GM12875 (cell line): Measurements from ENCODE around the gene CHAF1A.

Source experiments
- H3K4me3 ChIP-seq: one replicate; pipeline ENCODE4 v1.5.1; 2011; ENCODE audit warnings: low read depth, low read length, control low read depth
- TF ChIP-seq, protein P1 (sequence below): IDR thresholded peaks from 2 replicates; pipeline ENCODE4 v1.5.1; 2011; ENCODE audit warnings: low read depth, mild to moderate bottlenecking, control low read depth, inconsistent platforms, low read length, moderate library complexity, borderline replicate concordance; ENCODE audit not compliant: insufficient read depth

Gene CHAF1A

GRCh38 chr19:4386041-4386782, 16.2 kb upstream of the CHAF1A start:
- TF ChIP-seq, protein P1, sequence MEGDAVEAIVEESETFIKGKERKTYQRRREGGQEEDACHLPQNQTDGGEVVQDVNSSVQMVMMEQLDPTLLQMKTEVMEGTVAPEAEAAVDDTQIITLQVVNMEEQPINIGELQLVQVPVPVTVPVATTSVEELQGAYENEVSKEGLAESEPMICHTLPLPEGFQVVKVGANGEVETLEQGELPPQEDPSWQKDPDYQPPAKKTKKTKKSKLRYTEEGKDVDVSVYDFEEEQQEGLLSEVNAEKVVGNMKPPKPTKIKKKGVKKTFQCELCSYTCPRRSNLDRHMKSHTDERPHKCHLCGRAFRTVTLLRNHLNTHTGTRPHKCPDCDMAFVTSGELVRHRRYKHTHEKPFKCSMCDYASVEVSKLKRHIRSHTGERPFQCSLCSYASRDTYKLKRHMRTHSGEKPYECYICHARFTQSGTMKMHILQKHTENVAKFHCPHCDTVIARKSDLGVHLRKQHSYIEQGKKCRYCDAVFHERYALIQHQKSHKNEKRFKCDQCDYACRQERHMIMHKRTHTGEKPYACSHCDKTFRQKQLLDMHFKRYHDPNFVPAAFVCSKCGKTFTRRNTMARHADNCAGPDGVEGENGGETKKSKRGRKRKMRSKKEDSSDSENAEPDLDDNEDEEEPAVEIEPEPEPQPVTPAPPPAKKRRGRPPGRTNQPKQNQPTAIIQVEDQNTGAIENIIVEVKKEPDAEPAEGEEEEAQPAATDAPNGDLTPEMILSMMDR, result no peak
- peak overlapping the region; percentile 5 for H3K4me3 ChIP-seq

DNA sequence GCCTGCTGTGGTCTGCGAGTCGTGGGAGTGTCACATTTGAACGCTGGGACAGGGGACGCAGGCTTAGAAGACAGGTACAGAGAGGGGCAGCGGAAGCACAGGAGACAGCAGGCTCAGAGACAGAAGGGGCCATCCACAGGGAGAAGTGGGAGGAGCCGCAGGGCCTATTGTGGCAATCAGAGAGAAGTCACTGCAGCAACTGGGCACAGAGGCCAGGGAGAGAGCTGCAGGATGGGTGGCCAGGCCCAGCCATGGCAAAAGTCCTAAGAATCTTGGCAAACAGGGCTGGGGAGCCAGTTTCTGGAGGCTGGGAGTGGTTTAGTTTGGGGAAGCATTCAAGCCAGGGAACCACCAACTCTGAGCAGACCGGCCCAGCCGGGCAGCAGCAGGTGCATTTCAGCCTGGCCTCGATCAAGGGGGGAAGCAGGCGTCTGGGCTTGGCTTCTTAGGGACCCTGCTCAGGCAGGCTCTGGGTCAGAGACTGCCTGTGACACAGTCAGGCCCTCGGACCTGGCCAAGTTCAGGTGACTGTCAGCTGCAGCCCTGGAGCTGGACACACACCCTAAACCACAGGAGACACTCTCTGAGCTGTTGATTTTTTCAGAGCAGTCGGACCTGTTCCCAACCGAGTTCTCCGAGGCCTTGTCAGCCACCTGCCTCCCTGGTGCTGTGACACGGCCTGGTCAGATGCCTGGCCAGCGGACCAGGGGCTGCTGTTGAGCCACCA, 13.9 kb upstream of the CHAF1A start:
- no peak overlapping the region for H3K4me3 ChIP-seq
- TF ChIP-seq, protein P1, result no peak

GRCh38 chr19:4389064-4389375, 13.4 kb upstream of the CHAF1A start:
- H3K4me3 ChIP-seq, result no peak overlapping the region
- TF ChIP-seq, protein P1, result no peak

DNA sequence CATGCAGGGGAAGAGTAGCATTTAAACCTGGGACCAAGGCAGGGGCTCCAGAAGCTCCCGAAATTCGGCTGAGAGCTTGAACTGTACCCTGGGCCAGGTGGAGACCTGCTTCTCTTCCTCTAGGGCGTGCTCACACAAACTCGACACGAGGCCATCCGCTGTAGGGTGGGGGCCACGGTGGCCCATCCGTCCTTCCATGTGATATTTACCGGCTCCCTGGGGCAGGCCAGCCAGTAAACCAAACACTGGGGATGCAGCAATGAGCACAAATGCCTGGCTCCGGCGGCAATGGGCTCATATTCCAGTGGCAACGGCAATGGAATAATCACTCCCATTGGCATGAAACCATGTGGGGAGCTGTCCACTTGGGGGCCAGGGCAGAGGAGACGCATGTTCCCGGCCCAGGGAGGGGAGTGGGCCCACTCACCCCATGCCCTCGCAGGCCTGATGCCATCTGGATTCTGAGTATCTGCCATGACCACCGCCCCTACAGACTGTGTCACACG, 12.9 kb upstream of the CHAF1A start:
- H3K4me3 ChIP-seq, result no peak overlapping the region
- TF ChIP-seq, protein P1, result no peak

DNA sequence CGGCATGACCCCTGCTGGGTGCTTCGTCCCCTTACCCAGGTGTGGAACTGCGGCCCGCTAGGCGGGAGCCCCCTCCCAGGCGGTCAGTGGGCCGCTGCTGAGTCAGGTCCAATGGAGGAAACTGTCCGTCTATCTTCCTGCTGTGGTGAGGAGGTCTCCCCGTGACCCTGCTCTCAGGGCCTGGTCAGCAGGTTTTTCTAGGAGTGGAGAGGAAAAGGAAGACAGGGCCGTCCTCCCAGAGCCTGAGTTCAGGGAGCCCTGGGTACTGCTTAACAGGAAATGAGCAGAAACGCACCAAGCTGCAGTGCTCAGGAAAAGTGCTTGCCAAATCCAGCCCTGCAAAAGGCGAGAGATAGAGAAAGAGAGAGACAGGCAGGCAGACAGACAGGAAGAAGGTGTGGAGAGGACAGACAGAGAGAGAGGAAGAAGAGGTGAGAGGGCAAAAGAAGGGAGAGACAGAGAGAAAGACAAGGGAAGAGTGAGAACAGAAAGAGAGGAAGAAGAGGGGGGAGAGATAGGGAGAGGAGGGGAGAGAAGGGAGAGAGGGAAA, 12.3 kb upstream of the CHAF1A start:
- TF ChIP-seq, protein P1, result no peak
- no peak overlapping the region for H3K4me3 ChIP-seq

- H3K4me3 ChIP-seq, result no peak overlapping the region
- TF ChIP-seq, protein P1, result no peak
These were observed 11.7 kb upstream of the CHAF1A start for GRCh38 chr19:4390567-4391305.
